SK-N-SH treated with all-trans-retinoic acid at 6 μM for 48 hours (cell line): ENCODE results near the gene LRP11.
"Not testable (repeated sequence)": the region's sequence is repeated elsewhere in the genome, so short reads cannot be mapped to it uniquely, and the experiment has no call there.

Source experiments
- ATAC-seq: fragments of 200-7000 bp; cut with Tn5 transposase; 3 replicates; pipeline ENCODE4 v1.9.1; 2020; ENCODE audit warnings: mild to moderate bottlenecking, moderate library complexity
- ARNTL ChIP-seq: fragments of 450-650 bp; formaldehyde crosslinking; IDR thresholded peaks from 2 replicates; pipeline ENCODE4 v1.5.0; 2020; ENCODE audit warnings: low read depth, mild to moderate bottlenecking, moderate library complexity, borderline replicate concordance
- CSDC2 ChIP-seq: fragments of 250-450 bp; sonication (Bioruptor Pico); IDR thresholded peaks from 2 replicates; pipeline ENCODE4 v1.5.0; 2020; ENCODE audit warnings: mild to moderate bottlenecking, moderate library complexity
- ESRRG ChIP-seq: fragments of 250-450 bp; sonication (Bioruptor Pico); IDR thresholded peaks from 2 replicates; pipeline ENCODE4 v1.6.1; 2021; ENCODE audit warnings: mild to moderate bottlenecking
- GLIS3 ChIP-seq: fragments of 250-450 bp; sonication (Bioruptor Pico); IDR thresholded peaks from 2 replicates; pipeline ENCODE4 v1.5.0; 2020; ENCODE audit warnings: mild to moderate bottlenecking, moderate library complexity
- OSR1 ChIP-seq: fragments of 250-450 bp; sonication (Bioruptor Pico); IDR thresholded peaks from 2 replicates; pipeline ENCODE4 v1.8.0; 2022; ENCODE audit warnings: moderate library complexity, mild to moderate bottlenecking, inconsistent platforms
- RARB ChIP-seq: fragments of 250-450 bp; sonication (Bioruptor Pico); IDR thresholded peaks from 2 replicates; pipeline ENCODE4 v1.8.0; 2021; ENCODE audit warnings: mild to moderate bottlenecking, moderate library complexity
- SNAI2 ChIP-seq: fragments of 250-450 bp; sonication (Bioruptor Pico); IDR thresholded peaks from 2 replicates; pipeline ENCODE4 v1.5.0; 2020; ENCODE audit warnings: mild to moderate bottlenecking, moderate library complexity
- TCF4 ChIP-seq: fragments of 250-450 bp; sonication (Bioruptor Pico); IDR thresholded peaks from 2 replicates; pipeline ENCODE4 v1.8.0; 2021; ENCODE audit warnings: mild to moderate bottlenecking, moderate library complexity, borderline replicate concordance
- ZC3H10 ChIP-seq: fragments of 250-450 bp; sonication (Bioruptor Pico); IDR thresholded peaks from 2 replicates; pipeline ENCODE4 v1.5.1; 2021; ENCODE audit warnings: mild to moderate bottlenecking, moderate library complexity
- ZFP3 ChIP-seq: fragments of 250-450 bp; sonication (Bioruptor Pico); IDR thresholded peaks from 2 replicates; pipeline ENCODE4 v1.5.0; 2020; ENCODE audit warnings: mild to moderate bottlenecking, moderate library complexity
- ZFP30 ChIP-seq: fragments of 450-650 bp; formaldehyde crosslinking; IDR thresholded peaks from 2 replicates; pipeline ENCODE4 v1.5.0; 2022; ENCODE audit warnings: mild to moderate bottlenecking, moderate library complexity
- ZNF565 ChIP-seq: fragments of 450-650 bp; formaldehyde crosslinking; conservative IDR thresholded peaks from 2 replicates; pipeline ENCODE4 v1.5.0; 2020; ENCODE audit warnings: low read depth, mild to moderate bottlenecking, moderate library complexity
- ZNF8 ChIP-seq: fragments of 450-650 bp; formaldehyde crosslinking; IDR thresholded peaks from 2 replicates; pipeline ENCODE4 v1.5.0; 2020; ENCODE audit warnings: mild to moderate bottlenecking, moderate library complexity
- TF ChIP-seq, protein P1 (sequence below): fragments of 250-450 bp; sonication (Bioruptor Pico); IDR thresholded peaks from 2 replicates; pipeline ENCODE4 v1.5.1; 2020; ENCODE audit warnings: low read depth, mild to moderate bottlenecking, moderate library complexity
- TF ChIP-seq, protein P2 (sequence below): fragments of 250-450 bp; sonication (Bioruptor Pico); IDR thresholded peaks from 2 replicates; pipeline ENCODE4 v1.8.0; 2021; ENCODE audit warnings: low read depth, mild to moderate bottlenecking, moderate library complexity, borderline replicate concordance
- TF ChIP-seq, protein P3 (sequence below): fragments of 250-450 bp; sonication (Bioruptor Pico); IDR thresholded peaks from 2 replicates; pipeline ENCODE4 v1.5.0; 2020; ENCODE audit warnings: mild to moderate bottlenecking, moderate library complexity
- TF ChIP-seq, protein P4 (sequence below): fragments of 250-450 bp; sonication (Bioruptor Pico); IDR thresholded peaks from 2 replicates; pipeline ENCODE4 v1.8.0; 2020; ENCODE audit warnings: mild to moderate bottlenecking, moderate library complexity, borderline replicate concordance
- TF ChIP-seq, protein P5 (sequence below): fragments of 250-450 bp; sonication (Bioruptor Pico); IDR thresholded peaks from 2 replicates; pipeline ENCODE4 v1.5.1; 2021; ENCODE audit warnings: mild to moderate bottlenecking, moderate library complexity

The LRP11 gene

DNA sequence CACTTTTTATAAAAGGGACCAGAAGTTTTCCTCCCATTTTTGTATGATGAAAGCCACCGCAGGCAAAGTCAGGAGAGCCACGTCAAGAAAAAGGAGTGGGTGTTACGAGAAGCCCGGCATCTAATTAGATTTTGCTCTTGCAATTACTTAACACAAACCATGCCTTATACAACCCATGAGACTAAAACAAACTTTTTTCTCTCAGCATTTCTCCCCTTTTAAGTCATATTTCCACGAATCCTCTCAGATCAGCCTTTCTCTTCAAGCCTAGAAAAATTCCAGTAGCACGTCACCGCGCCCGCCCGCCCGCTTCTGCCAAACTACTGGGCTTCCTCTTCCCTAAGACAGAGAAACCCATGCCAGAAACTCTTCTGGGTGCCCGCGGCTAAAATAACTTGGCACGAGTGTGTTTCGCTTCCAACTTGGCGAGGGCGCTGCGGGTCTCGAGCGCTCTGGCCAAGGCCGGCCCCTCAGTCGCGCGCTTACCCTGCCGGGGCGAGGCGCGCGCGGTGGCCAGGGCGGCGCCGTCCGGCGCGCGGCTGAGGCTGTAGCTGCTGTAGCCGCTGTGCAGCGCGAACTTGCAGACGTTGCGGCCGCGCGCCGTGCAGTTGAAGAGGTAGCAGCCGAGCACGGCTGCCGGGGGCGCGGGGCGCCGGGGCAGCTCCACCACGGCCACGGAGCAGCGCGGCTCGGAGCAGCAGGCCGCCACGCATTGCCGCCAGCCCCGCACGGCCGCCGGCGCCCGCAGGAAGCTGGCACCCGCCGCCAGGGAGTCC, 1.0 kb downstream of the LRP11 start (continued):
- no peak for TF ChIP-seq ZNF8 (CRISPR knock-in tag)
- TF ChIP-seq, protein P1, sequence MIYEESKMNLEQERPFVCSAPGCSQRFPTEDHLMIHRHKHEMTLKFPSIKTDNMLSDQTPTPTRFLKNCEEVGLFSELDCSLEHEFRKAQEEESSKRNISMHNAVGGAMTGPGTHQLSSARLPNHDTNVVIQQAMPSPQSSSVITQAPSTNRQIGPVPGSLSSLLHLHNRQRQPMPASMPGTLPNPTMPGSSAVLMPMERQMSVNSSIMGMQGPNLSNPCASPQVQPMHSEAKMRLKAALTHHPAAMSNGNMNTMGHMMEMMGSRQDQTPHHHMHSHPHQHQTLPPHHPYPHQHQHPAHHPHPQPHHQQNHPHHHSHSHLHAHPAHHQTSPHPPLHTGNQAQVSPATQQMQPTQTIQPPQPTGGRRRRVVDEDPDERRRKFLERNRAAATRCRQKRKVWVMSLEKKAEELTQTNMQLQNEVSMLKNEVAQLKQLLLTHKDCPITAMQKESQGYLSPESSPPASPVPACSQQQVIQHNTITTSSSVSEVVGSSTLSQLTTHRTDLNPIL (CRISPR knock-in tag) = no peak
- TF ChIP-seq ZFP3 = no peak
- TF ChIP-seq TCF4 (CRISPR knock-in tag) = no peak
- TF ChIP-seq, protein P2, sequence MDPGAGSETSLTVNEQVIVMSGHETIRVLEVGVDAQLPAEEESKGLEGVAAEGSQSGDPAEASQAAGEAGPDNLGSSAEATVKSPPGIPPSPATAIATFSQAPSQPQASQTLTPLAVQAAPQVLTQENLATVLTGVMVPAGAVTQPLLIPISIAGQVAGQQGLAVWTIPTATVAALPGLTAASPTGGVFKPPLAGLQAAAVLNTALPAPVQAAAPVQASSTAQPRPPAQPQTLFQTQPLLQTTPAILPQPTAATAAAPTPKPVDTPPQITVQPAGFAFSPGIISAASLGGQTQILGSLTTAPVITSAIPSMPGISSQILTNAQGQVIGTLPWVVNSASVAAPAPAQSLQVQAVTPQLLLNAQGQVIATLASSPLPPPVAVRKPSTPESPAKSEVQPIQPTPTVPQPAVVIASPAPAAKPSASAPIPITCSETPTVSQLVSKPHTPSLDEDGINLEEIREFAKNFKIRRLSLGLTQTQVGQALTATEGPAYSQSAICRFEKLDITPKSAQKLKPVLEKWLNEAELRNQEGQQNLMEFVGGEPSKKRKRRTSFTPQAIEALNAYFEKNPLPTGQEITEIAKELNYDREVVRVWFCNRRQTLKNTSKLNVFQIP (CRISPR knock-in tag) = no peak
- no peak for TF ChIP-seq ZC3H10

DNA sequence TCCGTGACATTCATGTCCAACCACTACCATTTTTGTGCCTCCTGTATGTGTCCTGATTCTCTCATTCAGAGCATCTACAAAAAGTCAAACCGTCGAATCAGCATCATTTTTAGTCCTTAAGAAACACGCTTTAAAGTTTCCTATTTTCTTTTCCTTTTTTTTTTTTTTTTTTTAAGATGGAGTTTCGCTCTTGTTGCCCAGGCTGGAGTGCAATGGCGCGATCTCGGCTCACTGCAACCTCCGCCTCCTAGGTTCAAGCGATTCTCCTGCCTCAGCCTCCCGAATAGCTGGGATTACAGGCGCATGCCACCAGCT, 1.8 kb downstream of the LRP11 start:
- not testable (repeated sequence) for ATAC-seq

DNA sequence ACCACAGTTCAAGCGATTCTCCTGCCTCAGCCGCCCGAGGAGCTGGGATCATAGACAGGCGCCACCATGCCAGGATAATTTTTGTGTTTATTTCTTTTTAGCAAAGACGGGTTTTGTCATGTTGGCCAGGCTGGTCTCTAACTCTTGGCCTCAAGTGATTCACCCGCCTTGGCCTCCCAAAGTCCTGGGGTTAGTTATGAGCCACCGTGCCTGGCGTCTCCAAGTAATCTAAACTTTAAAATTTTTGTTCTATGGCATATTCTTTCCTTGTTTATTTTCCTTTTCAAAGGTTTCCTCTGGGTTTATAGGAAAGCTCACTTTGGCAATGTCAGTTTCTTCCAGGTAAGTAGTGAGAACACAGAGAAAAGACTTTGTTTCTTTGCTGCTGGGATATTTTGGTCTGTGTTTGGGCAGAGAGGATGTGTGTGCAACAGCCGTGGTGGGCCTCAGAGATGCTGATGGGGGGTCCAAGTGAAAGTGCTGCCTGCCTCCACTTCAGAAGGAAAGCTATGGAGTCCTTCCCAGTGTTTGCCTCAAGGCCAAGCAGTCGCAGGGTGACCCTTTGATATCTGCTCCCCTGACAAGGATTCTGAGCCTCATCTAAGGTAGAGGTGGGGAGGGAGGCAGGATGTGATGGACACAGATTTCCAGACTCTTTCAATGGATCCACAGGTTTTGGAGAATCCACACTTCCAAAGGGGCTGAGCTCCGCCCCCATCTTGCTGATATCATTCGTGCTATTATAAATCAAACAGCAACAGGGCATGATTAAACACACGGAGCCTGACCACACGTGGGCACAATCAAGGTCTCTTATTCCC, 2.3 kb downstream of the LRP11 start:
- TF ChIP-seq SNAI2 (CRISPR knock-in tag) = no peak
- TF ChIP-seq TCF4 (CRISPR knock-in tag) = no peak
- no peak for TF ChIP-seq ESRRG (CRISPR knock-in tag)
- TF ChIP-seq, protein P2 (CRISPR knock-in tag) = no peak
- TF ChIP-seq, protein P3, sequence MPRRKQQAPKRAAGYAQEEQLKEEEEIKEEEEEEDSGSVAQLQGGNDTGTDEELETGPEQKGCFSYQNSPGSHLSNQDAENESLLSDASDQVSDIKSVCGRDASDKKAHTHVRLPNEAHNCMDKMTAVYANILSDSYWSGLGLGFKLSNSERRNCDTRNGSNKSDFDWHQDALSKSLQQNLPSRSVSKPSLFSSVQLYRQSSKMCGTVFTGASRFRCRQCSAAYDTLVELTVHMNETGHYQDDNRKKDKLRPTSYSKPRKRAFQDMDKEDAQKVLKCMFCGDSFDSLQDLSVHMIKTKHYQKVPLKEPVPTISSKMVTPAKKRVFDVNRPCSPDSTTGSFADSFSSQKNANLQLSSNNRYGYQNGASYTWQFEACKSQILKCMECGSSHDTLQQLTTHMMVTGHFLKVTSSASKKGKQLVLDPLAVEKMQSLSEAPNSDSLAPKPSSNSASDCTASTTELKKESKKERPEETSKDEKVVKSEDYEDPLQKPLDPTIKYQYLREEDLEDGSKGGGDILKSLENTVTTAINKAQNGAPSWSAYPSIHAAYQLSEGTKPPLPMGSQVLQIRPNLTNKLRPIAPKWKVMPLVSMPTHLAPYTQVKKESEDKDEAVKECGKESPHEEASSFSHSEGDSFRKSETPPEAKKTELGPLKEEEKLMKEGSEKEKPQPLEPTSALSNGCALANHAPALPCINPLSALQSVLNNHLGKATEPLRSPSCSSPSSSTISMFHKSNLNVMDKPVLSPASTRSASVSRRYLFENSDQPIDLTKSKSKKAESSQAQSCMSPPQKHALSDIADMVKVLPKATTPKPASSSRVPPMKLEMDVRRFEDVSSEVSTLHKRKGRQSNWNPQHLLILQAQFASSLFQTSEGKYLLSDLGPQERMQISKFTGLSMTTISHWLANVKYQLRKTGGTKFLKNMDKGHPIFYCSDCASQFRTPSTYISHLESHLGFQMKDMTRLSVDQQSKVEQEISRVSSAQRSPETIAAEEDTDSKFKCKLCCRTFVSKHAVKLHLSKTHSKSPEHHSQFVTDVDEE (CRISPR knock-in tag) = no peak
- TF ChIP-seq ZC3H10 = no peak
- TF ChIP-seq, protein P4, sequence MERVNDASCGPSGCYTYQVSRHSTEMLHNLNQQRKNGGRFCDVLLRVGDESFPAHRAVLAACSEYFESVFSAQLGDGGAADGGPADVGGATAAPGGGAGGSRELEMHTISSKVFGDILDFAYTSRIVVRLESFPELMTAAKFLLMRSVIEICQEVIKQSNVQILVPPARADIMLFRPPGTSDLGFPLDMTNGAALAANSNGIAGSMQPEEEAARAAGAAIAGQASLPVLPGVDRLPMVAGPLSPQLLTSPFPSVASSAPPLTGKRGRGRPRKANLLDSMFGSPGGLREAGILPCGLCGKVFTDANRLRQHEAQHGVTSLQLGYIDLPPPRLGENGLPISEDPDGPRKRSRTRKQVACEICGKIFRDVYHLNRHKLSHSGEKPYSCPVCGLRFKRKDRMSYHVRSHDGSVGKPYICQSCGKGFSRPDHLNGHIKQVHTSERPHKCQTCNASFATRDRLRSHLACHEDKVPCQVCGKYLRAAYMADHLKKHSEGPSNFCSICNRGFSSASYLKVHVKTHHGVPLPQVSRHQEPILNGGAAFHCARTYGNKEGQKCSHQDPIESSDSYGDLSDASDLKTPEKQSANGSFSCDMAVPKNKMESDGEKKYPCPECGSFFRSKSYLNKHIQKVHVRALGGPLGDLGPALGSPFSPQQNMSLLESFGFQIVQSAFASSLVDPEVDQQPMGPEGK = no peak
- no peak for TF ChIP-seq ZFP3
- TF ChIP-seq ZNF565 (CRISPR knock-in tag) = no peak
- TF ChIP-seq ARNTL (CRISPR knock-in tag) = no peak
- TF ChIP-seq, protein P5, sequence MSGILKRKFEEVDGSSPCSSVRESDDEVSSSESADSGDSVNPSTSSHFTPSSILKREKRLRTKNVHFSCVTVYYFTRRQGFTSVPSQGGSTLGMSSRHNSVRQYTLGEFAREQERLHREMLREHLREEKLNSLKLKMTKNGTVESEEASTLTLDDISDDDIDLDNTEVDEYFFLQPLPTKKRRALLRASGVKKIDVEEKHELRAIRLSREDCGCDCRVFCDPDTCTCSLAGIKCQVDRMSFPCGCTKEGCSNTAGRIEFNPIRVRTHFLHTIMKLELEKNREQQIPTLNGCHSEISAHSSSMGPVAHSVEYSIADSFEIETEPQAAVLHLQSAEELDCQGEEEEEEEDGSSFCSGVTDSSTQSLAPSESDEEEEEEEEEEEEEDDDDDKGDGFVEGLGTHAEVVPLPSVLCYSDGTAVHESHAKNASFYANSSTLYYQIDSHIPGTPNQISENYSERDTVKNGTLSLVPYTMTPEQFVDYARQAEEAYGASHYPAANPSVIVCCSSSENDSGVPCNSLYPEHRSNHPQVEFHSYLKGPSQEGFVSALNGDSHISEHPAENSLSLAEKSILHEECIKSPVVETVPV = no peak
- no peak for TF ChIP-seq ZFP30 (CRISPR knock-in tag)
- TF ChIP-seq OSR1 = no peak
- no peak for TF ChIP-seq CSDC2 (CRISPR knock-in tag)
- TF ChIP-seq RARB (CRISPR knock-in tag) = no peak
- no peak for TF ChIP-seq GLIS3 (CRISPR knock-in tag)
- no peak for ATAC-seq
